GM18507 (cell line): ENCODE results near the gene FAM180A.
A peak's percentile ranks its signal among the peaks of the same experiment; 100 is the strongest.

Source experiments
- DNase-seq: peaks from one replicate; pipeline ENCODE4 v3.0.0; 2011; ENCODE audit warnings: low read depth; ENCODE audit not compliant: insufficient read length; ENCODE audit errors: extremely low spot score
- FAIRE-seq: peaks from 2 replicates; lab custom pipeline; 2011; peaks lifted over from hg19 to GRCh38; lab: Jason Lieb, UNC

Gene FAM180A

GRCh38 chr7:135718794-135719437 lies 29.7 kb downstream of the FAM180A start:
- no peak for FAIRE-seq
- no peak for DNase-seq

GRCh38 chr7:135718219-135718618 lies 30.4 kb downstream of the FAM180A start:
- FAIRE-seq (no peak), DNase-seq (no peak)

- FAIRE-seq: no peak
- no peak for DNase-seq
Measured at GRCh38 chr7:135717693-135718092, 30.9 kb downstream of the FAM180A start.

- no peak for DNase-seq
Measured at GRCh38 chr7:135716677-135717238, 31.9 kb downstream of the FAM180A start.

GRCh38 chr7:135715673-135716072 lies 32.9 kb downstream of the FAM180A start:
- no peak for FAIRE-seq
- no peak for DNase-seq

More at GRCh38 chr7:135716677-135717238, 31.9 kb downstream of the FAM180A start:
- FAIRE-seq: no peak

GRCh38 chr7:135715055-135715522 lies 33.5 kb downstream of the FAM180A start:
- DNase-seq (no peak), FAIRE-seq (no peak)

- DNase-seq (no peak), FAIRE-seq (no peak)
Measured at GRCh38 chr7:135714534-135715009, 34.0 kb downstream of the FAM180A start.

GRCh38 chr7:135713836-135714470 lies 34.7 kb downstream of the FAM180A start:
- DNase-seq (no peak), FAIRE-seq (no peak)

- FAIRE-seq (no peak), DNase-seq (no peak)
Measured at GRCh38 chr7:135712796-135713195, 35.8 kb downstream of the FAM180A start.

GRCh38 chr7:135712182-135712782 lies 36.3 kb downstream of the FAM180A start:
- FAIRE-seq (no peak), DNase-seq (no peak)

GRCh38 chr7:135711139-135711469 lies 37.5 kb downstream of the FAM180A start:
- FAIRE-seq (no peak), DNase-seq (no peak)

- DNase-seq: peak; percentile 32
- FAIRE-seq: no peak
Measured at GRCh38 chr7:135710417-135711138, 38.0 kb downstream of the FAM180A start.

GRCh38 chr7:135709508-135709907 lies 39.1 kb downstream of the FAM180A start:
- DNase-seq: no peak

GRCh38 chr7:135708041-135708440 lies 40.6 kb downstream of the FAM180A start:
- FAIRE-seq (no peak), DNase-seq (no peak)

More at GRCh38 chr7:135709508-135709907, 39.1 kb downstream of the FAM180A start:
- FAIRE-seq: no peak

- DNase-seq (no peak), FAIRE-seq (no peak)
Measured at GRCh38 chr7:135707570-135707966, 41.0 kb downstream of the FAM180A start.

GRCh38 chr7:135706858-135707569 lies 41.6 kb downstream of the FAM180A start:
- DNase-seq (no peak), FAIRE-seq (no peak)

- no peak for DNase-seq
- no peak for FAIRE-seq
Measured at GRCh38 chr7:135706038-135706742, 42.4 kb downstream of the FAM180A start.

- FAIRE-seq (no peak), DNase-seq (no peak)
Measured at GRCh38 chr7:135704698-135705097, 43.9 kb downstream of the FAM180A start.

GRCh38 chr7:135704074-135704473 lies 44.5 kb downstream of the FAM180A start:
- DNase-seq (no peak), FAIRE-seq (no peak)
